Liver (tissue), 9 donors: Measurements from ENCODE around the gene VPS39. TPM values are rescaled to one million over a fixed set of nuclear protein-coding genes. Genes with fewer than 3 reads are reported as not detected.

Experiments
- DNase-seq: peaks from one replicate; pipeline ENCODE4 v3.0.0-alpha.2; 2017; ENCODE audit warnings: low spot score
- H3K27ac ChIP-seq, 2 donors: one replicate each; pipeline ENCODE4 v1.7.0; 2013; ENCODE audit warnings: inconsistent platforms in 2 of 2, low read length in 2 of 2, control low read depth in 1 of 2, low read depth in 1 of 2, mild to moderate bottlenecking in 1 of 2
- H3K27me3 ChIP-seq, 4 donors: one replicate each; pipeline versions ENCODE4 v1.6.1 to v1.7.0; 2013; ENCODE audit warnings: low read length in 3 of 4, inconsistent platforms in 1 of 4, mild to moderate bottlenecking in 1 of 4, moderate library complexity in 1 of 4; ENCODE audit not compliant: control insufficient read depth in 4 of 4, insufficient read depth in 4 of 4
- H3K36me3 ChIP-seq, 4 donors: one replicate each; pipeline versions ENCODE4 v1.6.1 to v1.7.0; 2013; ENCODE audit warnings: low read length in 3 of 4, mild to moderate bottlenecking in 3 of 4, low read depth in 1 of 4, moderate library complexity in 1 of 4; ENCODE audit not compliant: control insufficient read depth in 4 of 4, insufficient read depth in 3 of 4
- H3K4me1 ChIP-seq, 4 donors: one replicate each; pipeline versions ENCODE4 v1.6.1 to v1.7.0; 2013; ENCODE audit warnings: low read length in 3 of 4, mild to moderate bottlenecking in 3 of 4, moderate library complexity in 1 of 4; ENCODE audit not compliant: control insufficient read depth in 4 of 4, insufficient read depth in 4 of 4
- H3K4me3 ChIP-seq, 3 donors: one replicate each; pipeline versions ENCODE4 v1.6.1 to v1.7.0; 2013; ENCODE audit warnings: low read length in 3 of 3, control low read depth in 1 of 3, low read depth in 1 of 3, mild to moderate bottlenecking in 1 of 3
- H3K9ac ChIP-seq, 2 donors: one replicate each; pipeline ENCODE4 v1.7.0; 2013; ENCODE audit warnings: low read length in 2 of 2, mild to moderate bottlenecking in 2 of 2, moderate library complexity in 2 of 2, control low read depth in 1 of 2, low read depth in 1 of 2
- H3K9me3 ChIP-seq, 4 donors: one replicate each; pipeline versions ENCODE4 v1.6.1 to v1.7.0; 2013; ENCODE audit warnings: low read length in 3 of 4; ENCODE audit not compliant: control insufficient read depth in 4 of 4
- EGR1 ChIP-seq, 2 donors: IDR thresholded peaks; 2 replicates each; pipeline ENCODE4 v1.6.1; 2016 to 2018; ENCODE audit warnings: antibody characterized with exemption in 2 of 2, low read depth in 2 of 2
- FOXA2 ChIP-seq: IDR thresholded peaks from 2 replicates; pipeline ENCODE4 v1.6.1; 2016; ENCODE audit warnings: antibody characterized with exemption
- GABPA ChIP-seq, 2 donors: IDR thresholded peaks in 1 of 2; conservative IDR thresholded peaks in 1 of 2; 2 replicates each; pipeline ENCODE4 v1.6.1; 2016; ENCODE audit warnings: antibody characterized with exemption in 2 of 2, mild to moderate bottlenecking in 1 of 2, moderate library complexity in 1 of 2
- HNF4A ChIP-seq, 2 donors: conservative IDR thresholded peaks; 2 replicates each; pipeline ENCODE4 v1.6.1; 2016; ENCODE audit warnings: antibody characterized with exemption in 2 of 2, mild to moderate bottlenecking in 2 of 2
- HNF4G ChIP-seq: IDR thresholded peaks from 2 replicates; pipeline ENCODE4 v1.6.1; 2016; ENCODE audit warnings: antibody characterized with exemption
- JUND ChIP-seq, 2 donors: IDR thresholded peaks; 2 replicates each; pipeline ENCODE4 v1.6.1; 2016; ENCODE audit warnings: antibody characterized with exemption in 2 of 2
- RAD21 ChIP-seq, 2 donors: IDR thresholded peaks; 2 replicates each; pipeline ENCODE4 v1.6.1; 2016; ENCODE audit warnings: antibody characterized with exemption in 2 of 2, mild to moderate bottlenecking in 2 of 2
- SP1 ChIP-seq: IDR thresholded peaks from 2 replicates; pipeline ENCODE4 v1.6.1; 2018; ENCODE audit warnings: antibody characterized with exemption, mild to moderate bottlenecking
- TAF1 ChIP-seq: conservative IDR thresholded peaks from 2 replicates; pipeline ENCODE4 v1.6.1; 2016; ENCODE audit warnings: antibody characterized with exemption, mild to moderate bottlenecking
- YY1 ChIP-seq: IDR thresholded peaks from 2 replicates; pipeline ENCODE4 v1.6.1; 2016; ENCODE audit warnings: antibody characterized with exemption, mild to moderate bottlenecking
- WGBS: extraction: QIAGEN DNeasy Blood & Tissue Kit; methylation state at CpG from one replicate; pipeline ENCODE4 v1.1.7; 2013; 5-methylcytosine and 5-hydroxymethylcytosine counted together
- polyA plus RNA-seq, 2 donors: library from polyadenylated mRNA; stranded (reverse) in 1 of 2; unstranded in 1 of 2; fragments of 200-250 nt in 1 of 2; fragments of >200 nt in 1 of 2; fragmentation: Nextera tagmentation in 1 of 2; extraction: Ambion mirVana in 1 of 2; gene quantifications; one replicate each; pipeline versions ENCODE4 v1.2.1 to v1.2.3, GENCODE V29; 2013 to 2015
- total RNA-seq, 2 donors: library from RNA; depleted of rRNA; stranded (reverse); fragments of >200 nt; gene quantifications; one replicate each; pipeline ENCODE4 v1.2.3, GENCODE V29; 2014
- TF ChIP-seq, protein P1 (sequence below): IDR thresholded peaks from 2 replicates; pipeline ENCODE4 v1.6.1; 2016; ENCODE audit warnings: antibody characterized with exemption
- TF ChIP-seq, protein P2 (sequence below): IDR thresholded peaks from 2 replicates; pipeline ENCODE4 v1.6.1; 2016; ENCODE audit warnings: antibody characterized with exemption
- TF ChIP-seq, protein P3 (sequence below): IDR thresholded peaks from 2 replicates; pipeline ENCODE4 v1.6.1; 2016; ENCODE audit warnings: antibody characterized with exemption, mild to moderate bottlenecking
- TF ChIP-seq, protein P4 (sequence below): IDR thresholded peaks from 2 replicates; pipeline ENCODE4 v1.6.1; 2016; ENCODE audit warnings: antibody characterized with exemption
- donor health status: healthy.
- donor health status: healthy.
- donor health status: healthy.
- donor health status: healthy.
- donor health status: healthy.

Gene VPS39
- total and polyA plus RNA-seq, 4 donors, result 11.1 to 41.2 (median 16.8) TPM

DNA sequence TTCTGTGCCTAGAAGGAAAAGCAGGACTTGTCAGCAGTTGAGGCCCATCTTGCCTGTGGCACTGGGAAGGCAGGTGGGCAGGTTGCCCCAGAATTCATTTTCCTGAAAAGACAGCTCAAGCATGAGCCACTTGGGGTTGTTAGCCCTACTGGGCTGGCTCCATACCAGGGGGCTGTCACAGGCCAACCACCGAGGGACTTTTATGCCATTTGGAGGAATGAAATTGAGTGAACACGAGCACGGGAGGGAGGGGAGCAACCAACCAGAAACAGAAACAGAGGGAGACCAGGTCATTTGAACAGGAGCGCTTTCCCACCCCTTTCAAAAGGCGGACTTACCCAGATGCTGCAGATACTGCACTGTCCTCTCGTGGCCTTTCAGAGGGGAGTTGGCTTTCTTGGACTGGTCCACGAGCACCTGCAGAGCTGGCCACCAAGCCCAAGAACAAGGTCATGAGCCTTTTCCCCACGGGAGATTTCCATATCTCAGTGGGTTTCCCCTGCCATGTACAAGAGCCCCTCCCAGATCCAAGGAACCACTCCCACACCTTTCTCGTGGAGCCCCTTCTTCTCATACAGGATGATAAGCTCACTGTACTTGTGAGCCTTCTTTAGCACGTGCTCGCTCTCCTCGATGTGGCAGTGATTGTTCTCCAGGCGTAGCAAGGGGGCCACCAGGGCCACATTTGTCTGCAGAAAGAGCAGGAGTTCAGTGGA lies 41.7 kb downstream of the VPS39 start:
- H3K4me3 ChIP-seq, result no peak overlapping the region
- H3K27me3 ChIP-seq, result no peaks in the 10 kb centered on the region
- no peaks in the 10 kb centered on the region for H3K4me1 ChIP-seq
- peaks cover 20 to 78% (median 75%) of the 10 kb centered on the region in 4 donors for H3K36me3 ChIP-seq
- no peak for TF ChIP-seq RAD21 (IDR thresholded peaks at IDR 0.05)
- TF ChIP-seq, protein P1, sequence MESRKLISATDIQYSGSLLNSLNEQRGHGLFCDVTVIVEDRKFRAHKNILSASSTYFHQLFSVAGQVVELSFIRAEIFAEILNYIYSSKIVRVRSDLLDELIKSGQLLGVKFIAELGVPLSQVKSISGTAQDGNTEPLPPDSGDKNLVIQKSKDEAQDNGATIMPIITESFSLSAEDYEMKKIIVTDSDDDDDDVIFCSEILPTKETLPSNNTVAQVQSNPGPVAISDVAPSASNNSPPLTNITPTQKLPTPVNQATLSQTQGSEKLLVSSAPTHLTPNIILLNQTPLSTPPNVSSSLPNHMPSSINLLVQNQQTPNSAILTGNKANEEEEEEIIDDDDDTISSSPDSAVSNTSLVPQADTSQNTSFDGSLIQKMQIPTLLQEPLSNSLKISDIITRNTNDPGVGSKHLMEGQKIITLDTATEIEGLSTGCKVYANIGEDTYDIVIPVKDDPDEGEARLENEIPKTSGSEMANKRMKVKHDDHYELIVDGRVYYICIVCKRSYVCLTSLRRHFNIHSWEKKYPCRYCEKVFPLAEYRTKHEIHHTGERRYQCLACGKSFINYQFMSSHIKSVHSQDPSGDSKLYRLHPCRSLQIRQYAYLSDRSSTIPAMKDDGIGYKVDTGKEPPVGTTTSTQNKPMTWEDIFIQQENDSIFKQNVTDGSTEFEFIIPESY, result no peak
- TF ChIP-seq GABPA (IDR thresholded peaks at IDR 0.05 in 1 of 2, conservative IDR thresholded peaks at IDR 0.05 in 1 of 2), result no peak
- no peak for TF ChIP-seq TAF1
- no peaks in the 10 kb centered on the region for H3K9me3 ChIP-seq
- WGBS, result 97% methylated on average over 13 of the region's 13 CpGs
- H3K27ac ChIP-seq, result no peak overlapping the region
- no peak for DNase-seq
- no peak overlapping the region for H3K9ac ChIP-seq

DNA sequence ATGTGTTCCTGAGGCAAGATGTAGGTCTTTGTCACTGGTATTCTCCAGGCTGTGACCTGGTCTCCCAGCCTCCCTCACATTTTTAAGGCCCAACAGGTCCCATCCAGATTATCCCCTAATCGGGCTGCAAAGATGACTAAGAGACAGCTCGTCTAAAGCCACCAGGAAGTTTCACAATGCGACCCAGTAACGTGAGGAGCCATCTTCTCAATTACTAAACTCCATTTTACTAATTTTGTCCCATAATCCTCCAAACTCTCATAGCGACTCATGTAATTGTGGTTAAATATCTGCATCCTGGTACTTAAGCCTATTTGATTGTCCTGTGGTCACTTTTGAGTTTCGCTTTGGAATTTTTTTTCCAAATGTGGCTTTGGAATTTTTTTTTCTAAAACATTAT lies 43.0 kb downstream of the VPS39 start:
- H3K36me3 ChIP-seq, result peaks cover 20 to 86% (median 83%) of the 10 kb centered on the region in 4 donors
- no peak overlapping the region for H3K4me3 ChIP-seq
- no peak for DNase-seq
- no peaks in the 10 kb centered on the region for H3K4me1 ChIP-seq
- H3K9ac ChIP-seq, result no peak overlapping the region
- 94% methylated on average over 6 of the region's 6 CpGs for WGBS
- no peaks in the 10 kb centered on the region for H3K9me3 ChIP-seq
- H3K27ac ChIP-seq, result no peak overlapping the region
- TF ChIP-seq HNF4G, result no peak
- no peak for TF ChIP-seq RAD21 (IDR thresholded peaks at IDR 0.05)
- TF ChIP-seq SP1, result no peak
- TF ChIP-seq JUND (IDR thresholded peaks at IDR 0.05), result no peak
- TF ChIP-seq, protein P2, sequence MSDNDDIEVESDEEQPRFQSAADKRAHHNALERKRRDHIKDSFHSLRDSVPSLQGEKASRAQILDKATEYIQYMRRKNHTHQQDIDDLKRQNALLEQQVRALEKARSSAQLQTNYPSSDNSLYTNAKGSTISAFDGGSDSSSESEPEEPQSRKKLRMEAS, result no peak
- no peak for TF ChIP-seq FOXA2
- TF ChIP-seq, protein P3, sequence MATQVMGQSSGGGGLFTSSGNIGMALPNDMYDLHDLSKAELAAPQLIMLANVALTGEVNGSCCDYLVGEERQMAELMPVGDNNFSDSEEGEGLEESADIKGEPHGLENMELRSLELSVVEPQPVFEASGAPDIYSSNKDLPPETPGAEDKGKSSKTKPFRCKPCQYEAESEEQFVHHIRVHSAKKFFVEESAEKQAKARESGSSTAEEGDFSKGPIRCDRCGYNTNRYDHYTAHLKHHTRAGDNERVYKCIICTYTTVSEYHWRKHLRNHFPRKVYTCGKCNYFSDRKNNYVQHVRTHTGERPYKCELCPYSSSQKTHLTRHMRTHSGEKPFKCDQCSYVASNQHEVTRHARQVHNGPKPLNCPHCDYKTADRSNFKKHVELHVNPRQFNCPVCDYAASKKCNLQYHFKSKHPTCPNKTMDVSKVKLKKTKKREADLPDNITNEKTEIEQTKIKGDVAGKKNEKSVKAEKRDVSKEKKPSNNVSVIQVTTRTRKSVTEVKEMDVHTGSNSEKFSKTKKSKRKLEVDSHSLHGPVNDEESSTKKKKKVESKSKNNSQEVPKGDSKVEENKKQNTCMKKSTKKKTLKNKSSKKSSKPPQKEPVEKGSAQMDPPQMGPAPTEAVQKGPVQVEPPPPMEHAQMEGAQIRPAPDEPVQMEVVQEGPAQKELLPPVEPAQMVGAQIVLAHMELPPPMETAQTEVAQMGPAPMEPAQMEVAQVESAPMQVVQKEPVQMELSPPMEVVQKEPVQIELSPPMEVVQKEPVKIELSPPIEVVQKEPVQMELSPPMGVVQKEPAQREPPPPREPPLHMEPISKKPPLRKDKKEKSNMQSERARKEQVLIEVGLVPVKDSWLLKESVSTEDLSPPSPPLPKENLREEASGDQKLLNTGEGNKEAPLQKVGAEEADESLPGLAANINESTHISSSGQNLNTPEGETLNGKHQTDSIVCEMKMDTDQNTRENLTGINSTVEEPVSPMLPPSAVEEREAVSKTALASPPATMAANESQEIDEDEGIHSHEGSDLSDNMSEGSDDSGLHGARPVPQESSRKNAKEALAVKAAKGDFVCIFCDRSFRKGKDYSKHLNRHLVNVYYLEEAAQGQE, result no peak
- TF ChIP-seq, protein P4, sequence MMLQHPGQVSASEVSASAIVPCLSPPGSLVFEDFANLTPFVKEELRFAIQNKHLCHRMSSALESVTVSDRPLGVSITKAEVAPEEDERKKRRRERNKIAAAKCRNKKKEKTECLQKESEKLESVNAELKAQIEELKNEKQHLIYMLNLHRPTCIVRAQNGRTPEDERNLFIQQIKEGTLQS, result no peak
- TF ChIP-seq TAF1, result no peak
- TF ChIP-seq EGR1 (IDR thresholded peaks at IDR 0.05; ENCODE audit: low read depth in 2 of 2), result no peak
- TF ChIP-seq, protein P1, result no peak
- no peak for TF ChIP-seq HNF4A (conservative IDR thresholded peaks at IDR 0.05)
- TF ChIP-seq YY1, result no peak
- no peaks in the 10 kb centered on the region for H3K27me3 ChIP-seq
